ENCODE measurements around the gene FOCAD. TPM values are rescaled to one million over a fixed set of nuclear protein-coding genes. Genes with fewer than 3 reads are reported as not detected.

Gene FOCAD, protein sequence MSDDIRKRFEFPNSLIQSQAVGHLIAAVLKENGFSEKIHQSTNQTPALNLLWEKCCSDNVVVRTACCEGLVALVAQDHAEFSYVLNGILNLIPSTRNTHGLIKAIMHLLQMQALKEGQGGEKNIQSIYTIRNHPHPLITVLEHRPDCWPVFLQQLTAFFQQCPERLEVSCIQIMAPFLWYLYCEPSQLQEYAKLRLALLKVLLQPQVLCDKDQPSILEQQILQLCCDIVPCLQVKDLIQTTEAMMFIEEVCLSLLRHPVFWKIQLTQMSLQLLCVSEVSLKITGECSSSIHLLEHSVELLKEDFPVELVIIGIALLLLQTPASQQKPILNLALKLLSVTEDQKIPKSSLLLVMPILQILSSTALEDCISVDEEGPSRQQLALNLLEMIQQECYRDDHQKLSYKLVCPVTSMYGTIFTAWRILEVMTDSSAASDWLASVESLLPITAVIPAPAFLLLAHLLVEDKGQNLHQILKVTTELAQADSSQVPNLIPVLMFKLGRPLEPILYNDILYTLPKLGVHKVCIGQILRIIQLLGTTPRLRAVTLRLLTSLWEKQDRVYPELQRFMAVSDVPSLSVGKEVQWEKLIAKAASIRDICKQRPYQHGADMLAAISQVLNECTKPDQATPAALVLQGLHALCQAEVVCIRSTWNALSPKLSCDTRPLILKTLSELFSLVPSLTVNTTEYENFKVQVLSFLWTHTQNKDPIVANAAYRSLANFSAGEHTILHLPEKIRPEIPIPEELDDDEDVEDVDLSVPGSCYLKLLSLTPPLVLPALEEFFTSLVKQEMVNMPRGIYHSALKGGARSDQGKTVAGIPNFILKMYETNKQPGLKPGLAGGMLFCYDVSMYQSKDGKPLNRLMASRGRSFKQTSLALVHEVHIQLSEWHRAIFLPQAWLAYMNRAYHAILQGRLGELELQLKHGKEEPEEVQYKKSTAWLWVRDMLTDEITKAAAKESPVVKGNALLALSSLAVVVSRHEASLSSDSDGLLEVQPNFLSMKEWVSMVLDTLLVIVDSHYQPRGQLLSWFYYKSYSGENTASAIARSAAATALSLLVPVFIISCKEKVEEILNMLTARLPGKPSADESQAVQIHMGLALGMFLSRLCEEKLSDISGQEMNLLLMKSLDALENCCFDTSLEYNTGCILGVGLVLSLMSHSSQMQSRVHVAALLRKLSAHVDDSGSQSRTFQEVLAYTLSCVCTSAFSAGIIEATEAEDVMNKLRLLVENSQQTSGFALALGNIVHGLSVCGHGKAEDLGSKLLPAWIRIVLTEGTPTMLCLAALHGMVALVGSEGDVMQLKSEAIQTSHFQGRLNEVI (N-terminal part only)
- total RNA-seq (10 to 100 TPM; 25.5 to 51.5 (median 34.0) TPM), polyA plus RNA-seq (10 to 100 TPM in 2 of 3 donors, 1 to 10 TPM in 1; 7.4 to 10.8 (median 10.2) TPM)

DNA sequence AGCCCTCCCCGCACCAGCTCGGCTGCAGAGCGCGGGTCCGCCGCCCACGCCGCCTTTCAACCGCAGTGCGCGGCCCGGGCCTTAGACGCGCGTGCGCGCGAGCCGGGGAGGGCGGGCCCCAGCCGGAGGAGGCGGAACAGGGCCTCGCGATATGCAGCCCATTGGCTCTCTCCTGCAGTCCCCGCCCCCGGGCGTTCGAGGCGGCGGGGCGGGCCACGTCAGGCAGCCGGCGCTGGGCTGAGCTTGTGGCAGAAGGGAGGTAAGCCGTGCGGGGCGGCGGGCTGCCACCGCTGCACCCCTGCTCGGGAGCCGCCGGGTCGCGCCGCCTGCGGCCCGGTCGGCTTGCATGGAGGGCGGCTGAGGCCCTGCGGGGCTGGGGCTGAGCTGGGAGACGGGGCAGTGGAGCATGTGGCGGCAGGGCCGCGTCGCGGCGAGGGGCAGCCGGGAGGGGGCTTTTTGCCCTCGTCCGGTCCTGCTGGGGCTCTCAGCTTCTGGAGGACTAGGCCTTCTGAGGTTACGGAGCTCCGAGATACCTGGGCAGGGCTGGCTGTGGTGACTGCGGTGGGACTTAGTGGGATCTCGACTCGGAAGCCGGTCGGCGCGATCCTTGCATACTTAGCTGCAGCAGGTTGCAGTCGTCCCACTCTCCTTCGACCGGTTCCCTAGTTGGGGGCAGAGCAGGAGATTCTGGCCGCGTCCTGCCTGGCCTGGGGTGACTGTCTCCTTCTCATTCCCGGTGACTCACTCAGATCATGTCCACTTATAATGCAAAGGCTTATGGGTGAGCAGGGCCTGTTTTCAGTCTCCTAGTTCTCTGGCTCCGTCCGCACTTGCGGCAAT lies at the start of gene FOCAD:
Gene FOCAD, plus strand, starts transcription at position 225 of the 840 bp plus-strand sequence. CDS start 31,095 bp downstream, outside the sequence.
- 0% methylated on average over 78 of the region's 78 CpGs for WGBS, 2 donors
- Histone ChIP-seq H3K36me3 (no peaks in the 10 kb centered on the region), H3K4me1 (peaks cover 0 to 24% (median 15%) of the 10 kb centered on the region in 4 donors), H3K4me3 (peak within 1 kb of the TSS; percentile 56 to 85 (median 81)), H3K27me3 (no peaks in the 10 kb centered on the region), H3K9me3 (no peaks in the 10 kb centered on the region), H3K27ac (peak within 1 kb of the TSS; percentile 88 to 95 (median 92))
- DNase-seq = peak; percentile 97
- peak; percentile 43 for TF ChIP-seq POLR2A (IDR thresholded peaks at IDR 0.05)
- TF ChIP-seq EP300 (IDR thresholded peaks at IDR 0.05) = no peak
- TF ChIP-seq POLR2AphosphoS5 (IDR thresholded peaks at IDR 0.05) = peak; percentile 73 to 97 (median 90)
- intact Hi-C loops (cut with DNase I) = loop anchor here (2.0 to 10.0 kb wide), 7 partner anchors 17 to 1121 kb away; partner anchors contain the start of genes MLLT3 and MTAP

DNA sequence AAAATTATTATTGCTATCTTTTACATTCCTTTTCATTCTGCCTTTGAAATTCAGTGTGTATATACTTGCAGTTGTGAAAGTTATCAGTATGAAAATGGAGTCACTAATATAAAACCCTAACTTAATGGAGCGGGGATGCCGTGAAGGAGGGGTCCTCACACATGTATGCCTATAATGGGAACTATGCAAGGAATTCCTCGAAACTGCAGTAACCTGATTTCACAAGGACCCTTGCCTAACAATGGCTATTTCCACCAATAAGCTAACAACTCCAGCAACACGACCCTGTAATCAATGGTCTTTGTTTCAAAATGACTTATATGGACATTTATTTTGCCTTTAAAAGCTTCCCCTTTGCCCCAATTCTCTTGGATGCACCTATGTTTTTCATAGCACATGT lies 49.2 kb upstream of the FOCAD start:
- WGBS, 2 donors = 77 to 78% methylated on average over 4 of the region's 4 CpGs
- intact Hi-C loops (cut with DNase I) = no loop called here
- Histone ChIP-seq H3K4me3 (no peak overlapping the region), H3K36me3 (no peaks in the 10 kb centered on the region), H3K27me3 (no peaks in the 10 kb centered on the region), H3K9me3 (no peaks in the 10 kb centered on the region), H3K4me1 (no peaks in the 10 kb centered on the region), H3K27ac (no peak overlapping the region)
- no peak for DNase-seq
- TF ChIP-seq, protein P1, sequence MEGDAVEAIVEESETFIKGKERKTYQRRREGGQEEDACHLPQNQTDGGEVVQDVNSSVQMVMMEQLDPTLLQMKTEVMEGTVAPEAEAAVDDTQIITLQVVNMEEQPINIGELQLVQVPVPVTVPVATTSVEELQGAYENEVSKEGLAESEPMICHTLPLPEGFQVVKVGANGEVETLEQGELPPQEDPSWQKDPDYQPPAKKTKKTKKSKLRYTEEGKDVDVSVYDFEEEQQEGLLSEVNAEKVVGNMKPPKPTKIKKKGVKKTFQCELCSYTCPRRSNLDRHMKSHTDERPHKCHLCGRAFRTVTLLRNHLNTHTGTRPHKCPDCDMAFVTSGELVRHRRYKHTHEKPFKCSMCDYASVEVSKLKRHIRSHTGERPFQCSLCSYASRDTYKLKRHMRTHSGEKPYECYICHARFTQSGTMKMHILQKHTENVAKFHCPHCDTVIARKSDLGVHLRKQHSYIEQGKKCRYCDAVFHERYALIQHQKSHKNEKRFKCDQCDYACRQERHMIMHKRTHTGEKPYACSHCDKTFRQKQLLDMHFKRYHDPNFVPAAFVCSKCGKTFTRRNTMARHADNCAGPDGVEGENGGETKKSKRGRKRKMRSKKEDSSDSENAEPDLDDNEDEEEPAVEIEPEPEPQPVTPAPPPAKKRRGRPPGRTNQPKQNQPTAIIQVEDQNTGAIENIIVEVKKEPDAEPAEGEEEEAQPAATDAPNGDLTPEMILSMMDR (IDR thresholded peaks at IDR 0.05) = no peak
- TF ChIP-seq POLR2A (IDR thresholded peaks at IDR 0.05) (no peak), POLR2AphosphoS5 (IDR thresholded peaks at IDR 0.05) (no peak), EP300 (IDR thresholded peaks at IDR 0.05) (no peak)

DNA sequence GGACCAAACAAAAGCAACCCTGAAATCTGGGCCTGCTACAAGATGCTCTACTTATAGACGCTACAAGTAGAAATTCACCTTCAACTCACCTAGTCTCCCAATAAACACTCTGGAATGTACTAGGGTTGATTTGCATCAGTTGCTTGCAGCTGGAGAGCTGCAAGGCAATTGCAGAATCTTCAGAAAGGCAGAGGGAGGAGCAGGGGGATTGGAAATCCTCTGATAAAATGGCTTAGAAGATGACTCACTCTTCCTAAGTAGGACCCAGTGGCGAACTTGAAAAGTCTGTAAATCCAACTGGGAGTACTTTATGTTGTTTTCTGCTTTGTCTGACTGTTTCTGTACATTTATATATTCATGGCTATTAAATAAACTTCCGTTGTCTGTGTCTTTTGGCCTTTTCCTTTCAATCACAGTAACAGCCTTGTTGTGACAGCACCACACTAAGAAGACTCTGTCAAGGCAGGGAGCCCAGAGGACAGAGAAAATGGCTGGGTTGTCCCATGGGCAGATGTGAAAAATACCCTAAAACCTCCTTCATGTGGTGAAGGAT lies 47.1 kb upstream of the FOCAD start:
- H3K9me3 ChIP-seq = no peaks in the 10 kb centered on the region
- 82 to 89% methylated on average over 3 of the region's 3 CpGs for WGBS, 2 donors
- H3K27ac ChIP-seq = no peak overlapping the region
- H3K4me1 ChIP-seq = no peaks in the 10 kb centered on the region
- no peaks in the 10 kb centered on the region for H3K27me3 ChIP-seq
- TF ChIP-seq POLR2A (IDR thresholded peaks at IDR 0.05) (no peak), POLR2AphosphoS5 (IDR thresholded peaks at IDR 0.05) (no peak), EP300 (IDR thresholded peaks at IDR 0.05) (no peak)
- TF ChIP-seq, protein P1 (IDR thresholded peaks at IDR 0.05) = no peak
- DNase-seq = no peak
- intact Hi-C loops (cut with DNase I) = no loop called here
- no peaks in the 10 kb centered on the region for H3K36me3 ChIP-seq
- no peak overlapping the region for H3K4me3 ChIP-seq

DNA sequence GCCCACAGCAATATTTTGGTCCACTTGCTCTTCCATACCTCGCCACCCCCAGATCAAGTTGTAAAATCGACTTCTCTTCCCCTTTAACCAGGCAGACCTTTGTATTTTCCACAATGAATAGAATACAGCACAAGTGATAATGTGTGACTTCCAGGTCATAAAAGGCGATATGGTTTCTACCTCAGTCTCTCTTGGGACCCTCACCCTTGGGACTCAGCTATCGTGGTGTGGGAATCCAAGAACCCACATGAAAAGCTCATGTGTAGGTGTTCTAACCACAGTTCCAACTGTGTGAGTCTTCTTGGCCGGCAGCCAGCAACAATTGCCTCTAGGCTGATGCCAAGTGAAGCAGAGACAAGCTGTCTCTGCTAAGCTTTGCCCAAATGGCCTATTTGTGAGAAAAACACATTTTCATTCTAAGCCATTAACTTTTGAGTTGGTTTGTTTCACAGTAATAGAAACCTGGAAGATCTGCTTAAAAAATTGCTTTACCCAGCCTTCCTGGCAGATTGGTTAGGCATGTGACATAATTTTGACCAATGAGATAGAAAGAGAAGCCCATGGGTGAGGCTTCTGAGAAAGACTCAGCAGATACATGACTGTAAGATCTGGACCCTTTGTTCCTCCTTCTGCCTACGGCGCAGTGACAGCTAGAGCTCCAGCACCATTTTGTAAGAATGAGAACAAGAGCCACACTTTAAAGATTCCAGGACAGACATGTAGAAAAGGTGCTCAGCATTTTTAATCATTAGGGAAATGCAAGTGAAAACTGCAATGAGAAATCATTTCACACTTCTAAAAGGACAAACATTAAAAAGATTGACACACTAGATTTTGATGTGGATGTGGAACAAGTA lies 43.5 kb upstream of the FOCAD start:
- WGBS, 2 donors = 38 to 50% methylated on average over 7 of the region's 7 CpGs
- no peak overlapping the region for H3K4me3 ChIP-seq
- intact Hi-C loops (cut with DNase I) = no loop called here

More for the DNA sequence above, 43.5 kb upstream of the FOCAD start:
- H3K4me1 ChIP-seq = no peaks in the 10 kb centered on the region
- H3K27me3 ChIP-seq = no peaks in the 10 kb centered on the region
- DNase-seq = peak; percentile 68
- no peak overlapping the region for H3K27ac ChIP-seq
- H3K9me3 ChIP-seq = no peaks in the 10 kb centered on the region
- TF ChIP-seq POLR2A (IDR thresholded peaks at IDR 0.05) (no peak), EP300 (IDR thresholded peaks at IDR 0.05) (no peak), POLR2AphosphoS5 (IDR thresholded peaks at IDR 0.05) (no peak)
- TF ChIP-seq, protein P1 (IDR thresholded peaks at IDR 0.05) = no peak
- no peaks in the 10 kb centered on the region for H3K36me3 ChIP-seq
